Sigmoid colon (tissue), 7 donors: Measurements from ENCODE around the gene NECTIN1. TPM values are rescaled to one million over a fixed set of nuclear protein-coding genes. Genes with fewer than 3 reads are reported as not detected.

ENCODE experiments used
- DNase-seq: peaks from one replicate; pipeline ENCODE4 v3.0.0-alpha.2; 2019
- H3K27ac ChIP-seq, 4 donors: fragments of 200-600 bp; sonication (generic); one replicate each; pipeline ENCODE4 v1.5.1; 2016 to 2019; ENCODE audit warnings: mild to moderate bottlenecking in 1 of 4
- H3K27me3 ChIP-seq, 3 donors: fragments of 200-600 bp; sonication (generic); one replicate each; pipeline ENCODE4 v1.5.1; 2019; ENCODE audit warnings: mild to moderate bottlenecking in 1 of 3
- H3K36me3 ChIP-seq, 4 donors: fragments of 200-600 bp; sonication (generic); one replicate each; pipeline ENCODE4 v1.5.1; 2016 to 2019
- H3K4me1 ChIP-seq, 4 donors: fragments of 200-600 bp; sonication (generic); one replicate each; pipeline ENCODE4 v1.5.1; 2017 to 2019
- H3K4me3 ChIP-seq, 4 donors: fragments of 200-600 bp; sonication (generic); one replicate each; pipeline ENCODE4 v1.5.1; 2017 to 2019; ENCODE audit warnings: mild to moderate bottlenecking in 2 of 4, moderate library complexity in 1 of 4
- H3K9me3 ChIP-seq, 4 donors: fragments of 200-600 bp in 3 of 4; sonication (generic) in 3 of 4; one replicate each; pipeline versions ENCODE4 v1.5.1 to v1.6.1; 2013 to 2019
- EP300 ChIP-seq, 4 donors: sonication (generic); formaldehyde crosslinking; IDR thresholded peaks; one replicate each; pipeline ENCODE4 v1.6.1; 2017; ENCODE audit warnings: antibody characterized with exemption in 4 of 4
- POLR2A ChIP-seq, 2 donors: fragments of 450-650 bp; IDR thresholded peaks; one replicate each; pipeline ENCODE4 v1.6.1; 2016; ENCODE audit warnings: antibody characterized with exemption in 2 of 2, mild to moderate bottlenecking in 2 of 2, moderate library complexity in 2 of 2
- POLR2AphosphoS5 ChIP-seq, 4 donors: sonication (generic); formaldehyde crosslinking; IDR thresholded peaks; one replicate each; pipeline ENCODE4 v1.6.1; 2017; ENCODE audit warnings: antibody characterized with exemption in 4 of 4
- WGBS, 2 donors: extraction: QIAGEN DNeasy Blood & Tissue Kit; methylation state at CpG; one replicate each; pipeline ENCODE4 v1.1.7; 2013; 5-methylcytosine and 5-hydroxymethylcytosine counted together
- intact Hi-C: fragments of 100-400 bp; cut with DNase I; formaldehyde crosslinking; loops from one replicate; pipeline ENCODE4 v1.15.1; 2023
- polyA plus RNA-seq, 3 donors: library from polyadenylated mRNA; stranded (reverse); fragments of 200-250 nt; gene quantifications; one replicate each; pipeline ENCODE4 v1.2.3, GENCODE V29; 2013
- total RNA-seq, 4 donors: library from RNA; depleted of rRNA; stranded (reverse); fragments of >200 nt; gene quantifications; one replicate each; pipeline ENCODE4 v1.1.0, GENCODE V29; 2016
- TF ChIP-seq, protein P1 (sequence below), 4 experiments: fragments of 450-650 bp in 3 of 4; fragments of 200-600 bp in 1 of 4; IDR thresholded peaks; one replicate each; pipeline ENCODE4 v1.5.1; 2016 to 2019; ENCODE audit warnings: antibody characterized with exemption in 4 of 4, mild to moderate bottlenecking in 3 of 4, moderate library complexity in 2 of 4
- donor health status: healthy with polysubstance abuse.
- donor health status: Bipolar disorder and iron deficiency.
- donor health status: healthy.

Gene NECTIN1
- total and polyA plus RNA-seq, 7 donors: 0.16 to 19.0 (median 1.7) TPM

- Histone ChIP-seq H3K27ac (no peak overlapping the region), H3K4me3 (no peak overlapping the region), H3K9me3 (no peaks in the 10 kb centered on the region), H3K4me1 (no peaks in the 10 kb centered on the region), H3K36me3 (no peaks in the 10 kb centered on the region), H3K27me3 (peaks cover 0 to 4% (median 0%) of the 10 kb centered on the region in 3 donors)
- TF ChIP-seq POLR2AphosphoS5 (IDR thresholded peaks at IDR 0.05) (no peak), POLR2A (IDR thresholded peaks at IDR 0.05) (no peak), EP300 (IDR thresholded peaks at IDR 0.05) (no peak)
- TF ChIP-seq, protein P1, sequence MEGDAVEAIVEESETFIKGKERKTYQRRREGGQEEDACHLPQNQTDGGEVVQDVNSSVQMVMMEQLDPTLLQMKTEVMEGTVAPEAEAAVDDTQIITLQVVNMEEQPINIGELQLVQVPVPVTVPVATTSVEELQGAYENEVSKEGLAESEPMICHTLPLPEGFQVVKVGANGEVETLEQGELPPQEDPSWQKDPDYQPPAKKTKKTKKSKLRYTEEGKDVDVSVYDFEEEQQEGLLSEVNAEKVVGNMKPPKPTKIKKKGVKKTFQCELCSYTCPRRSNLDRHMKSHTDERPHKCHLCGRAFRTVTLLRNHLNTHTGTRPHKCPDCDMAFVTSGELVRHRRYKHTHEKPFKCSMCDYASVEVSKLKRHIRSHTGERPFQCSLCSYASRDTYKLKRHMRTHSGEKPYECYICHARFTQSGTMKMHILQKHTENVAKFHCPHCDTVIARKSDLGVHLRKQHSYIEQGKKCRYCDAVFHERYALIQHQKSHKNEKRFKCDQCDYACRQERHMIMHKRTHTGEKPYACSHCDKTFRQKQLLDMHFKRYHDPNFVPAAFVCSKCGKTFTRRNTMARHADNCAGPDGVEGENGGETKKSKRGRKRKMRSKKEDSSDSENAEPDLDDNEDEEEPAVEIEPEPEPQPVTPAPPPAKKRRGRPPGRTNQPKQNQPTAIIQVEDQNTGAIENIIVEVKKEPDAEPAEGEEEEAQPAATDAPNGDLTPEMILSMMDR (IDR thresholded peaks at IDR 0.05): no peak
- intact Hi-C loops: no loop called here
- WGBS, 2 donors: 87 to 90% methylated on average over 15 of the region's 15 CpGs
- no peak for DNase-seq
Measured at GRCh38 chr11:119634301-119634700, 94.7 kb downstream of the NECTIN1 start.

- TF ChIP-seq, protein P1 (IDR thresholded peaks at IDR 0.05): no peak
- TF ChIP-seq POLR2AphosphoS5 (IDR thresholded peaks at IDR 0.05): no peak
- TF ChIP-seq EP300 (IDR thresholded peaks at IDR 0.05): no peak
- TF ChIP-seq POLR2A (IDR thresholded peaks at IDR 0.05): no peak
- Histone ChIP-seq H3K27me3 (peaks cover 0 to 10% (median 0%) of the 10 kb centered on the region in 3 donors), H3K4me1 (no peaks in the 10 kb centered on the region), H3K9me3 (no peaks in the 10 kb centered on the region), H3K4me3 (no peak overlapping the region), H3K36me3 (no peaks in the 10 kb centered on the region), H3K27ac (no peak overlapping the region)
- intact Hi-C loops: no loop called here
- no peak for DNase-seq
- WGBS, 2 donors: 80% methylated on average over 8 of the region's 8 CpGs
Measured at GRCh38 chr11:119629834-119630624, 99.0 kb downstream of the NECTIN1 start.

GRCh38 chr11:119629085-119629484, 99.9 kb downstream of the NECTIN1 start:
- 58 to 73% methylated on average over 8 to 9 of the region's 9 CpGs for WGBS, 2 donors
- intact Hi-C loops: no loop called here
- peaks cover 0 to 15% (median 0%) of the 10 kb centered on the region in 3 donors for H3K27me3 ChIP-seq
- no peak overlapping the region for H3K27ac ChIP-seq
- no peaks in the 10 kb centered on the region for H3K36me3 ChIP-seq
- no peaks in the 10 kb centered on the region for H3K4me1 ChIP-seq
- peak; percentile 43 for DNase-seq
- TF ChIP-seq POLR2AphosphoS5 (IDR thresholded peaks at IDR 0.05) (no peak), EP300 (IDR thresholded peaks at IDR 0.05) (no peak), POLR2A (IDR thresholded peaks at IDR 0.05) (no peak)
- TF ChIP-seq, protein P1 (IDR thresholded peaks at IDR 0.05): no peak
- no peaks in the 10 kb centered on the region for H3K9me3 ChIP-seq
- no peak overlapping the region for H3K4me3 ChIP-seq

GRCh38 chr11:119627286-119627685, 101.7 kb downstream of the NECTIN1 start:
- peak; percentile 49 for DNase-seq
- TF ChIP-seq, protein P1 (IDR thresholded peaks at IDR 0.05): no peak
- TF ChIP-seq POLR2AphosphoS5 (IDR thresholded peaks at IDR 0.05): no peak
- no peak for TF ChIP-seq POLR2A (IDR thresholded peaks at IDR 0.05)
- no peak for TF ChIP-seq EP300 (IDR thresholded peaks at IDR 0.05)
- intact Hi-C loops: no loop called here
- Histone ChIP-seq H3K9me3 (no peaks in the 10 kb centered on the region), H3K27ac (no peak overlapping the region), H3K36me3 (no peaks in the 10 kb centered on the region), H3K4me3 (no peak overlapping the region), H3K27me3 (peaks cover 0 to 28% (median 0%) of the 10 kb centered on the region in 3 donors), H3K4me1 (no peaks in the 10 kb centered on the region)
- 69 to 73% methylated on average over 6 of the region's 6 CpGs for WGBS, 2 donors
